ENCODE measurements around the gene KIF25.

DNA sequence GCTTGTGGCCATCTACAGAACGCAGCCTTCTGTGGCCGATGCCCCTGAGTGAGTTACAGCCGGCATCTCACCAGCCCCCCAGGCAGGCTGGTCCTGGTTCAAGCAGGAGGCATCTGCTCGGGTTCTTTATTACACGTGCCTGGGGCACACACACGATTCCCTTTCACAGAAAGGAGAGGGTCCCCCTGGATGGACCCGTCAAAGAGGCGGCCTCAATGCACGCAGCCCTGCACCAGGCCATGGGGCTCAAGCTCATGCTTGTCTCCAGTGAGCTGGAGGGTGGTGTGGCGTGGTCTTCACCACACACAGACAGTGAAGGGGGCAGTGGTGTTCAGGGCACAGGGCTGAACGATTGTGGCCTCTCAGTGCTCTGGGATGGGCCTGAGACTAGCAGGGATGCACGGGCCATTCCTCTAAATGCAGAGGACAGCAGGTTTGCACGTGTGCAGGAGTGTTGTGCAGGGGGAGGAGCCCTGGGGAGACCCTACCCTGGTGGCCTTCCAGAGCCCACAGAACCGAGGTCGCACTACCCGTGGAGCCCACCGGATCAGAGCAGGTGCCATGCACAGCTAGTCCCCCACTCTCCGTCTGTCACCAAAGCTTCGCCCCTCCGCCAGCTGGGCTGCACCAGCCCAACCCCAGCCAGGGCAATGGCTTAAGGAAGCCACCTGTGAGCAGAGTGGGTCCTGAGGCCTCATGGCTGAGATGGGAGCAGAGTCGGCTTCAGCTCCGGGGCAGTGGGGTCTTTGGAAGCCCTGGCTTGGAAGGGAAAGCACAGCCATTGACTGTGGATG, 58.4 kb downstream of the KIF25 start:
- no peak for TF ChIP-seq POLR2AphosphoS5 (IDR thresholded peaks at IDR 0.05)
- TF ChIP-seq, protein P1, sequence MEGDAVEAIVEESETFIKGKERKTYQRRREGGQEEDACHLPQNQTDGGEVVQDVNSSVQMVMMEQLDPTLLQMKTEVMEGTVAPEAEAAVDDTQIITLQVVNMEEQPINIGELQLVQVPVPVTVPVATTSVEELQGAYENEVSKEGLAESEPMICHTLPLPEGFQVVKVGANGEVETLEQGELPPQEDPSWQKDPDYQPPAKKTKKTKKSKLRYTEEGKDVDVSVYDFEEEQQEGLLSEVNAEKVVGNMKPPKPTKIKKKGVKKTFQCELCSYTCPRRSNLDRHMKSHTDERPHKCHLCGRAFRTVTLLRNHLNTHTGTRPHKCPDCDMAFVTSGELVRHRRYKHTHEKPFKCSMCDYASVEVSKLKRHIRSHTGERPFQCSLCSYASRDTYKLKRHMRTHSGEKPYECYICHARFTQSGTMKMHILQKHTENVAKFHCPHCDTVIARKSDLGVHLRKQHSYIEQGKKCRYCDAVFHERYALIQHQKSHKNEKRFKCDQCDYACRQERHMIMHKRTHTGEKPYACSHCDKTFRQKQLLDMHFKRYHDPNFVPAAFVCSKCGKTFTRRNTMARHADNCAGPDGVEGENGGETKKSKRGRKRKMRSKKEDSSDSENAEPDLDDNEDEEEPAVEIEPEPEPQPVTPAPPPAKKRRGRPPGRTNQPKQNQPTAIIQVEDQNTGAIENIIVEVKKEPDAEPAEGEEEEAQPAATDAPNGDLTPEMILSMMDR (IDR thresholded peaks at IDR 0.05): no peak
